Stimulated activated CD8-positive, alpha-beta memory T cell treated with anti-CD3 and anti-CD28 coated beads, Interleukin-15, amount 100 ng/mL, for 48 hours (primary cell): ENCODE measurements around the gene ADAM15.

ENCODE experiments used
- DNase-seq, 2 donors: peaks; one replicate each; pipeline ENCODE4 v3.0.0-alpha.2; 2020; ENCODE audit warnings: low read depth in 2 of 2

Gene ADAM15

DNA sequence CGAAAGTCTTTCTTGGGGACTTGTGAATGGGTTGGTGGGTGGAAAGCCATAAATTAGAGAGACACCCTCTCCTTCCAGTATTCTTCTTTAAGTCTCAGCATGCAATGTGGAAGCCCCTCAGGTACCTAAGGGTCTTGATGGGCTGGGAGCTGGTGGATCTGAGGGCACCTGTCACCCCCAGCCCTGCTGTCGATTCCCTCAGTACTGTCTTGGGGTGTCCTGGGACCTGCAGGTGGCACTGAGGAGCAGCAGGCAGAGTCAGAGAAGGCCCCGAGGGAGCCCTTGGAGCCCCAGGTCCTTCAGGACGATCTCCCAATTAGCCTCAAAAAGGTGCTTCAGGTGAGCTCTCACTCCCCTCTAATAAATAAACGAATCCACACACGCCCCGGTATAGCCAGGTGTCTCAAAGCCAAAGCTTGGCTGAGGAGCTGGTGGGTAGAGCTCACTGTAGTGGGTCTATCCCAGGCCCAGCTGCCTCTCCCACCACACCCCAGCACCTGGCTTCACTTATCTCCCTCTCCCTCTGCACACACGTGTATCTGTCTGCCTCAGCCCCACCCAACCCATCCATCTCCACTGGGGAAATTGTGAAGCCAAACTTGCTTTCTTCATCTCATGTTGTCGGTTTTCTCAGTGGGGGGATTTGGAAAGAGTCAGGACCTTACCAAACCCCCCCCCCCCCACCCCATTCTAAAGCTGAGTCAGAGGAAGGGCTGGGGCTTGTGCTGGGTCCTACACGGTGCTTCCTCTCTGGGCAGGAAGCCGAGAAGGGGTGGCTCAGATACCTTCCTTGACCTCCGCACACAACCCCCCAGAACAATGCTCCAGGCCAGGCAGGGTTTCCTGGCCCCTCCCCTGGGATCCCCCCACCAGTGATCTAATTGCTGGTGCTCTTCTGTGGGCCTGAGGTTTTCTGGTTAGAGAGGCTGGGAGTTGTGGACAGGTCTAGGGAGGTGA, 1.6 kb downstream of the ADAM15 start:
- DNase-seq = no peak

DNA sequence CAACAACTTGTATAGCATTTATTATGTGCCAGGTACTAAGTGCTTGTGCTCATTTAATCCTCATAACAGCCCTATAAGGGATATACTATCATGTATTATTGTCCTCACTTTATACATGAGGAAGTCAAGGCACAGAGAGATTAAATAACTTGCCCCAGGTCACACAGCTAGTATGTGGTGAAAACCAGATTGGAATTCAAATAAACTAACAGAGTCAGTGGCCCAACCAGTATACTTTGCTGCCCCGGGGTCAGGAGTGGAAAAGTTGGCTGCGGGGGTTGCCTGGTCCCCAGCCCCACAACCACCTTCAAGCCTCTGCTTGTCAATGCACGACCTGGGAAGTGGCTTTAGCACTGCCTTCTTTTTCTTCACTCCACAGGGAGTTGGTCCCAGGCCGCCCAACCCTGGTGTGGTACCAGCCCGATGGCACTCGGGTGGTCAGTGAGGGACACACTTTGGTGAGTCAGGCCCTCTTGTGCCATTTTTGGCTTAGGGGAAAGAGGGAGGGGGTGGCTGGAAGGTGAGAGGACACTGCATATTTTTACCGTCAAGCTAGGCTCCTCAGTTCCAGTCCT, 2.5 kb downstream of the ADAM15 start:
- DNase-seq = no peak

DNA sequence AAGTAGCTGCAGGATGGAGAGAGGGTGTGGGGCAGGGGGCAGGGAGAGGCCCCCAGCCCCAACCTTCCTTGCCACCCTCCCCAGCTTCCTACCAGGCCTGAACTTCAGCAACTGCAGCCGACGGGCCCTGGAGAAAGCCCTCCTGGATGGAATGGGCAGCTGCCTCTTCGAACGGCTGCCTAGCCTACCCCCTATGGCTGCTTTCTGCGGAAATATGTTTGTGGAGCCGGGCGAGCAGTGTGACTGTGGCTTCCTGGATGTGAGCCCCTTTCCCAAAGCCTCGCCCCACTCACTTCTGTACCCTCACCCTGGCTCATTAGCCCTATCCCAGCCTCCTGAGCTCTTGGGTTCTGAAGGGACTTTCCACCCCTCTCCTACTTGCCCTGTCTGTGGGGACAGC, 6.0 kb downstream of the ADAM15 start:
- no peak for DNase-seq

DNA sequence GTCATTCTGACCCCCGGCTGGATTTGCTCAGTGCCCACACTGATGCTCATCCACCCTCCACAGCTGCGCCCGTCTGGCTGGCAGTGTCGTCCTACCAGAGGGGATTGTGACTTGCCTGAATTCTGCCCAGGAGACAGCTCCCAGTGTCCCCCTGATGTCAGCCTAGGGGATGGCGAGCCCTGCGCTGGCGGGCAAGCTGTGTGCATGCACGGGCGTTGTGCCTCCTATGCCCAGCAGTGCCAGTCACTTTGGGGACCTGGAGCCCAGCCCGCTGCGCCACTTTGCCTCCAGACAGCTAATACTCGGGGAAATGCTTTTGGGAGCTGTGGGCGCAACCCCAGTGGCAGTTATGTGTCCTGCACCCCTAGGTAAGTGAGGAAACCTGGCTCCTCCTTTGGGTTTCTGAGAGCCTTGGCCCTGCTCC, 6.7 kb downstream of the ADAM15 start:
- DNase-seq = no peak

DNA sequence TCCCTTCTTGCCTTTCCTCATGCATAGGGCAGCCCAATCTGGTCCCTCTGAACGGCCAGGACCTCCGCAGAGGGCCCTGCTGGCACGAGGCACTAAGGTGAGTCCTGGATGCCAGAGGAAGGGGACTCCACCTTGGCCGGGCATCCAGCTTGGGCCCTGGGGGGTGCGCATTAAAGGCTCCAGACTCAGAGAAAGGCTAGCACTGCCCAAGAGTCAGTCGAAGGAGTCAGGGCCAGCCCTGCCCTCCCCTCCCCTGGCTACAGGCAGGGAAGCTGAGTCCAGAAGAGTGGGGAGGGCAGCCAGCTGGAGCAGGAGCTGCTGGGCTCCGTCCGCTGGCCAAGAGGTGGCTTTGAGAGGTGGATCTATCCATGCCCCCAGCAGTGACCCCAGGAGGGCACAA, 9.6 kb downstream of the ADAM15 start:
- no peak for DNase-seq

GRCh38 chr1:155061381-155062150, 10.4 kb downstream of the ADAM15 start:
- DNase-seq = peak; percentile 87

GRCh38 chr1:155062151-155062686, 11.1 kb downstream of the ADAM15 start:
- no peak for DNase-seq

DNA sequence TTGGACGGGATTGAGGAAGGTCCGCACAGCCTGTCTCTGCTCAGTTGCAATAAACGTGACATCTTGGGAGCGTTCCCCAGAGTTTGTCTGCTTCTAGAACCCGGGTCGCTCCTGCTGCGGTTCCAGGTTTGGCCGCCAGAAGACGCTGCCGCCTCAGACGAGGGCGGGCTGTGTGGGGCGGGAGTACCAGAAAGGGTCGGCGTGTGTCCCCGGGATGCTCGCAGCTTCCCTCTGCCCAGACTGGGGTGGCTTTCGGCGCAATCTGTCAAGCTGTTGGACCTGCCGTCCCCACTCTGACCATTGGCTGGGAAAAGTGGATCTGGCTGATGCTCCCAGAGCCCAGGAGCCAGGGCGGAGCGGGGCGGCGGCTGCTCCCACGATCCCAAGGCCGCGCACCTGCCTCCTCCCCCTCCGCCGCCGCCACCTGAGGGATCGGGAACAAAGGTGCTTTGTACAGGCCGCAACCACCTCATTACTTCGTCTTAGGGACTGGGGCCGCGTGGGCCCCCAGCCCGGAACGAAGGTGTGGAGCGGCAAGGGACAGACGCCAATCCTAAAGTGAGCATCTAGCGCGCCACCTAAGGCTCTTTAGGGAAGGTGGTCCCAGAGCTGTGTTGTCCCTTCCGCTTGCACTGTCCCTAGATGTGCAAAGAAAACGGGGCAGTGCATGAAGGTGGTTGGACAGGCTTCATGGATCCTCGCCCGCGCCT, 11.7 kb downstream of the ADAM15 start:
- DNase-seq = peak; percentile 67 to 73

DNA sequence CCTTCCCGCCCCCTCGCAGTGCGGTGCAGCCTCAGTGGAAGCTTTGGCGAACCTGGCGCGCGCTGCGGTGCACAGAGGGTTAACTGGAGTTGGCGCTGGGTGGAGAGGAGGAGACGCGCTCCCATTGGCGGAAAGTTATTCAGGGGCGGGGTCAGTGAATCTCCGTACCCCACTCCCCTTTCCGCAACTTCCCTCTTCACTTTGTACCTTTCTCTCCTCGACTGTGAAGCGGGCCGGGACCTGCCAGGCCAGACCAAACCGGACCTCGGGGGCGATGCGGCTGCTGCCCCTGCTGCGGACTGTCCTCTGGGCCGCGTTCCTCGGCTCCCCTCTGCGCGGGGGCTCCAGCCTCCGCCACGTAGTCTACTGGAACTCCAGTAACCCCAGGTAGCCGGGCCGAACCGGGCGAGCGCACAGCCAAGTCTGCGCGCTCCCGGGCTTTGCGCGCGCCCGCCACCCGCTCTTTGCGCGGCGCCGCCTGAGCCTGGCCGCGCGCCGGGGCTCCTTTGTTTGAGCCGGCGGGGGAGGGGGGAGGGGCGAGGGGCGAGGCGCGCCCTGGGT, 12.5 kb downstream of the ADAM15 start, which contains the start of gene EFNA4:
Gene EFNA4 (plus strand): TSS at position 191 of the 561 bp plus-strand sequence. CDS start 84 bp downstream, at position 275.
- peak; percentile 67 to 71 for DNase-seq

DNA sequence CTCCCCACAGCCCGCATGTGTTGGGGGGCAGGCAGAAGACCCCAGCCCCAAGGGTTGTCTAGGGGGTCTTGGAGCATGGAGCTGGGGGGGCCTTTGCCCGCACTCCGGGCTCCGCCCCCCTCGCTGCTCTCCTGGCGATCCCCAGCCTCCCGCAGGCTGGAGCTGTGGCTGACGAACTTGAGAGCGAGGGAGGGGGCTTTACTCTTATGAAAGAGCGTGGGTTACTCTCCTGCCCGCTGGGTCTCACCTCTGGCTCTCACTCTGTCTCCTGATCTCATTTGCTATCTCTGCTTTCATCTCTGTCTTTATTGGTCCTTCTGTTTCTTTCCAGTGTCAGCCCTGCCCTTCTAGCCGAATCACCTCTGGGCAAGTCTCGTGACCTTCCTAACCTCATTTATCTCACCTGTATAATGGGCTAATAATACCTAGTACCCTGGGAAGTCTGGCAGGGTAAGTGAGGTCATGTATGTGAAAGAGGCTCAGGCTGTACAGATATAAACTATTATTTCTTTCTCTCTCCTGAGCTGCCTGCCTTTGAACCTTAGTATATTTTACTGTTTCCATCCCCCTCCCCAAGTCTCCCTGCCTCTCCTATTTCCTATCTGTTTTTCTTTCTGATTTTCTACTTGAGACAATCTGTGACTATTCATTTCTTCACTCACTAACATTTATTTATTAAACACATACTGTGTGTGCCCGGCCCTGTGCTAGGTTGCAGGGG, 13.2 kb downstream of the ADAM15 start:
- no peak for DNase-seq

GRCh38 chr1:155064832-155065429, 13.8 kb downstream of the ADAM15 start:
- no peak for DNase-seq

DNA sequence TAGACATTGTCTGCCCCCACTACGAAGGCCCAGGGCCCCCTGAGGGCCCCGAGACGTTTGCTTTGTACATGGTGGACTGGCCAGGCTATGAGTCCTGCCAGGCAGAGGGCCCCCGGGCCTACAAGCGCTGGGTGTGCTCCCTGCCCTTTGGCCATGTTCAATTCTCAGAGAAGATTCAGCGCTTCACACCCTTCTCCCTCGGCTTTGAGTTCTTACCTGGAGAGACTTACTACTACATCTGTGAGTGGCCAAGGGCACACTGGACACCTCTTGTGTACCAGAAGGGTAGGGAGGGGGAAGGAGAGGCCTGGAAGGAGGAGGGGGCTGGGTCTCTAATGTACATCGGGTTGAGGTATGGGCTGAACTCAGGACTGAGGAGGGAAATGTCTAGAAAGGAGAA, 15.7 kb downstream of the ADAM15 start:
- no peak for DNase-seq

- DNase-seq = no peak
Measured at GRCh38 chr1:155068599-155068998, 17.5 kb downstream of the ADAM15 start.

- no peak for DNase-seq
Measured at GRCh38 chr1:155069551-155070157, 18.5 kb downstream of the ADAM15 start.

GRCh38 chr1:155070158-155070621, 19.1 kb downstream of the ADAM15 start:
- DNase-seq = no peak

DNA sequence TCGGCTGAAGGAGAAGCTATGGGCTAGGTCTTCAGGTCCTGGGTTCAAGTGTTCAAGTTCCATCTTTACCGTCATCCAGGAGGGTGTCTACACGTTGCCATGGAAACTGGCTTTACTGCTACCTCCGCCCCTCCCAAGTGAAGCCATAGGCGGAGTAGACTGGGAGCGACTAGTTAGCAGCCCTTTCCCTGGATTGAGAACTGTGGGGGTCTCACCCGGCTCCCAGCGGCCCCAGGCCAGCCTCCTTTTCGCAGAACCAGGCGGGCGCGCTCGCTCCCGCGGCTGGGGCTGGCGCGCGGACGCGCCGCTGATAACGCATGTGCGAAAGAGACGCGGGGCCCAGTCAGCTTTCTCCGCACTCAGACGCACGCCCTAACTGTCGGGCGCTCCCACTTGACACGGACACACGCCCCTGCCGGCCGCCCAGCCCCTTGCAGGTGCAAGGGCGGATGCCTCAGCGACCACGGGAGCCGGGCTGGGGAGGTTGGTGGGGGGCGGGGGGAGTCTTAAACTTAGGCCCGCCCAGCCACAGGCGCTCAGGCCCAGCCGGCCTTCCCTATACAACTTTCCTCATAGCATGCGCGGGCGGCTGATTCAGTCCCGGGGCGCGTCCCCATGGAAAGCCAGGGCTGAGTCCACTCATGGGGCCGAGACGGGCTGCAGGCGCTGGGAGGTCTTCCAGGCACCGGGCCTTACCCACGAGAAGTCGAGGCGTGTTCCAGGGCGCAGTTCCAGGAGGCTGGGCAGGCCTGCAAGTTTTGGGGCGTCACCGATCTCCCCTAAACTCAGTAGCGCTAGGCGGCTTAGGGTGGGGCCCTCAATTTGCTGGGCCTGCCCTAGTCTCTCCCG, 19.8 kb downstream of the ADAM15 start:
- peak; percentile 68 to 71 for DNase-seq

DNA sequence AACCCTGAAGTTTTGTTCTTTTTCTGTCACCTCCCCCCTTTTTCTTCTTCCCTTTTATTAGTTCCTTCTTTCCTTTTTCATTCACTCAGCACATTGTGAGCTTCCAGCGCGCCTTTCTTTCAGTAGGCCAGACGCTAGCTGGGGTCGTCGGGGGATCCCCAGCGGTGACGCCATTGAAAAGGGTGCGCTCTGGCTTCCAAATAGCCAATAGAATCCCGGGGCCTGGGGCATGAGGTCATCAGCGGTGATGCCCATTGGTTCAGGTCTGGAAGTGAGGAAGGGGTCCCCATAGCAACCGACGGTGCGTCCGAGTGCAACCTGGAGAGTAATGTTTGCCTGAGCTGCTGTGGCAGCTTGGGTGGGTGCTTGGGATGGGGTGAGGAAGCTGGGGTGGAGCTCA, 20.6 kb downstream of the ADAM15 start:
- DNase-seq = no peak

GRCh38 chr1:155072531-155073289, 21.6 kb downstream of the ADAM15 start:
- no peak for DNase-seq
